HUES64 (cell line): Measurements from ENCODE around the gene LKAAEAR1.

Source experiments
- H3K27ac ChIP-seq: 2 replicates; pipeline ENCODE4 v1.7.0; 2013; ENCODE audit warnings: low read depth, low read length, inconsistent platforms
- H3K27me3 ChIP-seq: 2 replicates; pipeline ENCODE4 v1.6.1; 2013; ENCODE audit warnings: mild to moderate bottlenecking, low read length; ENCODE audit not compliant: insufficient read depth
- H3K36me3 ChIP-seq: 2 replicates; pipeline ENCODE4 v1.6.1; 2013; ENCODE audit warnings: mild to moderate bottlenecking, low read length; ENCODE audit not compliant: insufficient read depth
- H3K4me1 ChIP-seq: 2 replicates; pipeline ENCODE4 v1.6.1; 2013; ENCODE audit warnings: mild to moderate bottlenecking, low read length, moderate library complexity; ENCODE audit not compliant: insufficient read depth
- H3K4me3 ChIP-seq: 2 replicates; pipeline ENCODE4 v1.5.1; 2013; ENCODE audit warnings: mild to moderate bottlenecking, low read length, moderate library complexity
- H3K9ac ChIP-seq: 2 replicates; pipeline ENCODE4 v1.6.1; 2013; ENCODE audit warnings: mild to moderate bottlenecking, low read depth, low read length
- H3K9me3 ChIP-seq: 2 replicates; pipeline ENCODE4 v1.6.1; 2013; ENCODE audit warnings: low read depth, low read length; ENCODE audit not compliant: insufficient read depth
- WGBS: fragments of 150-250, 120-280 bp; methylation state at CpG from one replicate; pipeline ENCODE4 v1.1.7; 2013; ENCODE audit warnings: missing lambda C conversion rate; 5-methylcytosine and 5-hydroxymethylcytosine counted together

LKAAEAR1 gene

GRCh38 chr20:64051033-64051452, 33.2 kb downstream of the LKAAEAR1 start:
- WGBS, result 89% methylated on average over 11 of the region's 11 CpGs
- H3K27me3 ChIP-seq, result peaks cover 51% of the 10 kb centered on the region
- H3K27ac ChIP-seq, result no peak overlapping the region
- no peak overlapping the region for H3K9ac ChIP-seq
- no peaks in the 10 kb centered on the region for H3K36me3 ChIP-seq
- no peaks in the 10 kb centered on the region for H3K9me3 ChIP-seq
- 0 out of 2 replicates have a peak, but pooled peaks cover 6% of the 10 kb centered on the region for H3K4me1 ChIP-seq
- no peak overlapping the region for H3K4me3 ChIP-seq

GRCh38 chr20:64050261-64051032, 33.8 kb downstream of the LKAAEAR1 start:
- peaks cover 9% of the 10 kb centered on the region; the same call in 1 of the 2 replicates for H3K4me1 ChIP-seq
- H3K9me3 ChIP-seq, result no peaks in the 10 kb centered on the region
- WGBS, result 82% methylated on average over 23 of the region's 23 CpGs
- no peaks in the 10 kb centered on the region for H3K36me3 ChIP-seq
- H3K27ac ChIP-seq, result no peak overlapping the region
- H3K4me3 ChIP-seq, result no peak overlapping the region
- H3K9ac ChIP-seq, result no peak overlapping the region
- H3K27me3 ChIP-seq, result peaks cover 57% of the 10 kb centered on the region

- H3K27me3 ChIP-seq, result peaks cover 62% of the 10 kb centered on the region
- H3K4me1 ChIP-seq, result peaks cover 13% of the 10 kb centered on the region; the same call in 1 of the 2 replicates
- no peak overlapping the region for H3K9ac ChIP-seq
- no peak overlapping the region for H3K27ac ChIP-seq
- no peaks in the 10 kb centered on the region for H3K9me3 ChIP-seq
- H3K4me3 ChIP-seq, result no peak overlapping the region
- no peaks in the 10 kb centered on the region for H3K36me3 ChIP-seq
- WGBS, result 28% methylated on average over 16 of the region's 16 CpGs
Measured at GRCh38 chr20:64049878-64050260, 34.3 kb downstream of the LKAAEAR1 start.

- no peak within 1 kb of the TSS for H3K27ac ChIP-seq
- no peaks in the 10 kb centered on the region for H3K9me3 ChIP-seq
- WGBS, result 2% methylated on average over 98 of the region's 111 CpGs
- peaks cover 68% of the 10 kb centered on the region for H3K27me3 ChIP-seq
- no peak within 1 kb of the TSS for H3K9ac ChIP-seq
- H3K4me1 ChIP-seq, result peaks cover 9% of the 10 kb centered on the region; the same call in 1 of the 2 replicates
- no peaks in the 10 kb centered on the region for H3K36me3 ChIP-seq
- H3K4me3 ChIP-seq, result peak within 1 kb of the TSS; percentile 31
Measured at GRCh38 chr20:64049060-64049877, 34.9 kb downstream of the LKAAEAR1 start, which contains the start of gene SOX18. Gene SOX18, minus strand, starts transcription at chr20:64049639. Its CDS starts 123 bp downstream, at chr20:64049516.

DNA sequence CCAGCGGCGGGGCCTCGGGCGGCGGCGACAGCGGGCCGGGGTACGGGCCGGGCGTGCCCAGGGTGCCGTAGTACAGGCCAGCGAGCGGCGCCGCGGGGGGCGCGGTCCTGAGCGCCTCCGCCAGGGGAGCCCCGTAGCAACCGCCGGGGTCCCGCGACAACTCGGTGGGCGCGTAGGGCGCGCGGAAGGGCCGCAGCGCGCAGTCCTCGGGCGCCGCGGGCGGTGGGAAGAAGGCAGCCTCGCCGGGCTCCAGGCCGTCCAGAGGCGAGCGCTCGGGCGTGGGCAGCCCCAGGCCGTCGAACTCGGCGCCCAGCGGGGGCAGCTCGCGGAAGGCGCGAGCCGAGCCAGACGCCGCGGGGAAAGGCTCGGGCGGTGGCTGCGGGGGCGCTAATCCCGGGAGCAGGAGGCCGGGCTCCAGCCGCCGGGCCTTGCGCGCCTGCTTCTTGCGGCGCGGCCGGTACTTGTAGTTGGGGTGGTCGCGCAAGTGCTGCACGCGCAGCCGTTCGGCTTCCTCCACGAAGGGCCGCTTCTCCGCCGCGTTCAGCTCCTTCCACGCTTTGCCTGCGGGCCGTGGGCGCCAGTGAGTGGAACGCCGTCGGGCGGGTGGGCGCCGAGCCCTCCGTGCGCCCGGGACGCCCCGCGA, 35.7 kb downstream of the LKAAEAR1 start:
- Histone ChIP-seq H3K27me3 (peaks cover 76% of the 10 kb centered on the region), H3K4me3 (peak overlapping the region; percentile 31), H3K27ac (no peak overlapping the region), H3K9me3 (no peaks in the 10 kb centered on the region), H3K9ac (peak overlapping the region; percentile 34; the same call in 1 of the 2 replicates), H3K36me3 (no peaks in the 10 kb centered on the region), H3K4me1 (peaks cover 7% of the 10 kb centered on the region; the same call in 1 of the 2 replicates)
- 3% methylated on average over 95 of the region's 101 CpGs for WGBS

GRCh38 chr20:64047968-64048401, 36.2 kb downstream of the LKAAEAR1 start:
- H3K27me3 ChIP-seq, result peaks cover 81% of the 10 kb centered on the region
- H3K27ac ChIP-seq, result no peak overlapping the region
- H3K4me3 ChIP-seq, result peak overlapping the region; percentile 31
- peaks cover 7% of the 10 kb centered on the region; the same call in 1 of the 2 replicates for H3K4me1 ChIP-seq
- WGBS, result 6% methylated on average over 49 of the region's 49 CpGs
- no peaks in the 10 kb centered on the region for H3K9me3 ChIP-seq
- H3K36me3 ChIP-seq, result no peaks in the 10 kb centered on the region
- peak overlapping the region; percentile 34; the same call in 1 of the 2 replicates for H3K9ac ChIP-seq

GRCh38 chr20:64047046-64047389, 37.2 kb downstream of the LKAAEAR1 start:
- no peaks in the 10 kb centered on the region for H3K36me3 ChIP-seq
- H3K4me1 ChIP-seq, result peaks cover 7% of the 10 kb centered on the region; the same call in 1 of the 2 replicates
- no peak overlapping the region for H3K4me3 ChIP-seq
- WGBS, result 89% methylated on average over 8 of the region's 8 CpGs
- H3K9me3 ChIP-seq, result no peaks in the 10 kb centered on the region
- H3K9ac ChIP-seq, result no peak overlapping the region
- no peak overlapping the region for H3K27ac ChIP-seq
- H3K27me3 ChIP-seq, result peaks cover 87% of the 10 kb centered on the region

GRCh38 chr20:64045346-64046011, 38.7 kb downstream of the LKAAEAR1 start:
- Histone ChIP-seq H3K9ac (no peak overlapping the region), H3K4me1 (peaks cover 7% of the 10 kb centered on the region; the same call in 1 of the 2 replicates), H3K36me3 (no peaks in the 10 kb centered on the region), H3K27me3 (peaks cover 96% of the 10 kb centered on the region), H3K27ac (no peak overlapping the region), H3K9me3 (no peaks in the 10 kb centered on the region), H3K4me3 (no peak overlapping the region)
- 69% methylated on average over 11 of the region's 11 CpGs for WGBS

- H3K36me3 ChIP-seq, result no peaks in the 10 kb centered on the region
- no peaks in the 10 kb centered on the region for H3K9me3 ChIP-seq
- H3K4me1 ChIP-seq, result peaks cover 7% of the 10 kb centered on the region; the same call in 1 of the 2 replicates
- no peak overlapping the region for H3K9ac ChIP-seq
- H3K27ac ChIP-seq, result no peak overlapping the region
- no peak overlapping the region for H3K4me3 ChIP-seq
- peaks cover 96% of the 10 kb centered on the region for H3K27me3 ChIP-seq
- WGBS, result 79% methylated on average over 14 of the region's 14 CpGs
Measured at GRCh38 chr20:64044484-64045247, 39.5 kb downstream of the LKAAEAR1 start.

DNA sequence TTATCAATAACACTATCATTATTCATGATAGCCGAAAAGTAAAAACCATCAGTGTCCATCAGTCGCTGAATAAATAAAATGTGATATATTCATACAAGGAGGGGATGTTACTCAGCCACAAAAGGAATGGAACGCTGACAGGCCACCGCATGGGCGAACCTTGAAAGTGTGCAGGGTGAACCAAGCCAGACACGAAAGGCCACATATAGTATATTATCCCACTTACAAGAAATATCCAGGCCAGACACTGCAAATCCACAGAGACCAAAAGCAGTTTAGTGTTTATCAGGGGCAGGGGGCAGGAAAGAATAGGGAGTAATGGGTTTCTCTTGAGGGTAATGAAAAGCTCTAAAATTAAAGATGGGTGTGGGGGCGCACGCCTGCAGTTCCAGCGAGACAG, 40.4 kb downstream of the LKAAEAR1 start:
- H3K9ac ChIP-seq, result no peak overlapping the region
- peaks cover 97% of the 10 kb centered on the region for H3K27me3 ChIP-seq
- no peaks in the 10 kb centered on the region for H3K9me3 ChIP-seq
- peaks cover 7% of the 10 kb centered on the region; the same call in 1 of the 2 replicates for H3K4me1 ChIP-seq
- H3K4me3 ChIP-seq, result no peak overlapping the region
- no peaks in the 10 kb centered on the region for H3K36me3 ChIP-seq
- H3K27ac ChIP-seq, result no peak overlapping the region
- 93% methylated on average over 9 of the region's 9 CpGs for WGBS
